Measurements from ENCODE around the gene YJEFN3. TPM values are rescaled to one million over a fixed set of nuclear protein-coding genes. Genes with fewer than 3 reads are reported as not detected.

YJEFN3 gene
- total and polyA plus RNA-seq, 2 donors (not counting 3 experiments of a cell fraction or from before 2014, with no cell fraction given): 1.9 to 2.1 TPM

DNA sequence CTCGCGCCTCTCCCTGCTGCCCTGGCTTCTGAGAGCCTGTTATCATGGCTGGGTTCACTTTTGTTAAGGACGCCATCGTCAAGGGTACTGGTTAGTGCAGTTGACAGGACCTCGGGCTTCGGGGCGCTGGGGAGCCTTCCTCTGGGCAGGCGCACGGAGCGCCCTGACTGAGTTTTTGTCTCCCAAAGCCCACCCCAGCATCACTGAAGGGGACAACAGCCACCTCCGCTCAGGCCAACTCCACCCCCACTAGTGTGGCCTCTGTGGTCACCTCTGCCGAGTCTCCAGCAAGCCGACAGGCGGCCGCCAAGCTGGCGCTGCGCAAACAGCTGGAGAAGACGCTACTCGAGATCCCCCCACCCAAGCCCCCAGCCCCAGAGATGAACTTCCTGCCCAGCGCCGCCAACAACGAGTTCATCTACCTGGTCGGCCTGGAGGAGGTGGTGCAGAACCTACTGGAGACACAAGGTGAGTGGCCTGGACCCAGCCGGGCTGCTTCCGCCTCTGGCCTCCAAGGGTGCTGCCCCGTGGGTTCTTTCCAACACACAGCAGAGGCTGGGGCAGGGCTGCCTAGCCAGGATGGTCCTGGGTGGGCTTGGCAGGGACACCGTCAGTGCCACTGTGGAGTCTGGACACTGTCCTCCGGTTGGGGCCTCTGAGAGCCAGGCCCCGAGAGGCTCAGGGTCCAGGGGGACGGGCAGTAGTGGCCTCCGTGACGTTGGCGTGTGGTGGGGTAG lies 30.3 kb upstream of the YJEFN3 start:
- Histone ChIP-seq H3K9me1 (replicated peaks; ENCODE audit: control insufficient read depth, extremely low read depth, insufficient read depth, low read length) (no peaks in the 10 kb centered on the region), H4K20me1 (replicated peaks; ENCODE audit: control insufficient read depth, extremely low read depth, insufficient read depth, low read length) (no peaks in the 10 kb centered on the region), H3K9me3 (replicated peaks; ENCODE audit: control insufficient read depth, insufficient read depth, low read length) (no peaks in the 10 kb centered on the region), H3K4me1 (ENCODE audit: control insufficient read depth, extremely low read depth, insufficient read depth, low read length) (no peaks in the 10 kb centered on the region), H3K4me3 (replicated peaks in 1 of 3; ENCODE audit: insufficient read depth in 1 of 3, low read depth in 1 of 3, low read length in 3 of 3) (no peak overlapping the region), H2AFZ (ENCODE audit: low read depth, low read length) (no peak overlapping the region), H3K27me3 (ENCODE audit: control insufficient read depth in 2 of 2, insufficient read depth in 2 of 2, low read length in 2 of 2) (no peaks in the 10 kb centered on the region), H3K36me3 (ENCODE audit: control insufficient read depth in 2 of 2, extremely low read depth in 1 of 2, insufficient read depth in 2 of 2, low read length in 2 of 2) (peaks cover 10 to 72% of the 10 kb centered on the region in 2 experiments), H3K9ac (replicated peaks; ENCODE audit: extremely low read depth, insufficient read depth, low read length) (no peak overlapping the region), H3K27ac (ENCODE audit: insufficient read depth, low read depth, low read length) (no peak overlapping the region), H3K79me2 (ENCODE audit: control insufficient read depth, insufficient read depth, low read length) (peaks cover 10% of the 10 kb centered on the region), H3K4me2 (ENCODE audit: insufficient read depth, low read length) (no peak overlapping the region)
- TF ChIP-seq POLR2A (IDR thresholded peaks at IDR 0.05; ENCODE audit: low read depth, low read length): no peak
- no peak for TF ChIP-seq FOS (IDR thresholded peaks at IDR 0.05; ENCODE audit: borderline replicate concordance, insufficient read depth, low read length)
- TF ChIP-seq, protein P1, sequence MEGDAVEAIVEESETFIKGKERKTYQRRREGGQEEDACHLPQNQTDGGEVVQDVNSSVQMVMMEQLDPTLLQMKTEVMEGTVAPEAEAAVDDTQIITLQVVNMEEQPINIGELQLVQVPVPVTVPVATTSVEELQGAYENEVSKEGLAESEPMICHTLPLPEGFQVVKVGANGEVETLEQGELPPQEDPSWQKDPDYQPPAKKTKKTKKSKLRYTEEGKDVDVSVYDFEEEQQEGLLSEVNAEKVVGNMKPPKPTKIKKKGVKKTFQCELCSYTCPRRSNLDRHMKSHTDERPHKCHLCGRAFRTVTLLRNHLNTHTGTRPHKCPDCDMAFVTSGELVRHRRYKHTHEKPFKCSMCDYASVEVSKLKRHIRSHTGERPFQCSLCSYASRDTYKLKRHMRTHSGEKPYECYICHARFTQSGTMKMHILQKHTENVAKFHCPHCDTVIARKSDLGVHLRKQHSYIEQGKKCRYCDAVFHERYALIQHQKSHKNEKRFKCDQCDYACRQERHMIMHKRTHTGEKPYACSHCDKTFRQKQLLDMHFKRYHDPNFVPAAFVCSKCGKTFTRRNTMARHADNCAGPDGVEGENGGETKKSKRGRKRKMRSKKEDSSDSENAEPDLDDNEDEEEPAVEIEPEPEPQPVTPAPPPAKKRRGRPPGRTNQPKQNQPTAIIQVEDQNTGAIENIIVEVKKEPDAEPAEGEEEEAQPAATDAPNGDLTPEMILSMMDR (IDR thresholded peaks at IDR 0.05; ENCODE audit: extremely low read depth in 1 of 2, insufficient read depth in 1 of 2, low read depth in 1 of 2, low read length in 2 of 2): no peak
- TF ChIP-seq EZH2 (IDR thresholded peaks at IDR 0.05; ENCODE audit: borderline replicate concordance, low read depth, low read length, severe bottlenecking): no peak
- no peak for TF ChIP-seq GATA2 (IDR thresholded peaks at IDR 0.05; ENCODE audit: insufficient read depth, insufficient read length, low read depth, low read length)
- TF ChIP-seq MAX (IDR thresholded peaks at IDR 0.05; ENCODE audit: insufficient read depth, insufficient read length): no peak
- TF ChIP-seq JUN (IDR thresholded peaks at IDR 0.05; ENCODE audit: borderline replicate concordance, insufficient read depth, insufficient read length, low read depth): no peak
- FAIRE-seq: no peak
- no peak for DNase-seq (ENCODE audit: low read depth, low spot score)
- no TSS peak for BruUV-seq (replicated peaks)
- POLR2A ChIA-PET: no interaction called here
- intact Hi-C loops (cut with micrococcal nuclease) (no loop called here), dilution Hi-C loops (cut with MboI; ENCODE audit: extremely low pct_ligation_motif_present, low sequenced_read_pairs) (no loop called here)
- CTCF ChIA-PET: no interaction called here
